Keratinocyte (primary cell): ENCODE measurements around the gene MEIS3.

ENCODE experiments used
- EZH2 ChIP-seq: IDR thresholded peaks from one replicate; pipeline ENCODE4 v1.6.1; 2012; ENCODE audit warnings: inconsistent platforms, mild to moderate bottlenecking, low read length, moderate library complexity
- TF ChIP-seq, protein P1 (sequence below), 3 experiments: IDR thresholded peaks in 1 of 3; conservative IDR thresholded peaks in 1 of 3; optimal IDR thresholded peaks in 1 of 3; 2 replicates in 2 of 3; 3 replicates in 1 of 3; pipeline versions ENCODE3 to v1.5.1; 2011; ENCODE audit warnings: low read length in 3 of 3, mild to moderate bottlenecking in 3 of 3, moderate library complexity in 2 of 3, control low read depth in 1 of 3, inconsistent platforms in 1 of 3; ENCODE audit not compliant: insufficient read depth in 2 of 3; ENCODE audit errors: extremely low read depth in 1 of 3

DNA sequence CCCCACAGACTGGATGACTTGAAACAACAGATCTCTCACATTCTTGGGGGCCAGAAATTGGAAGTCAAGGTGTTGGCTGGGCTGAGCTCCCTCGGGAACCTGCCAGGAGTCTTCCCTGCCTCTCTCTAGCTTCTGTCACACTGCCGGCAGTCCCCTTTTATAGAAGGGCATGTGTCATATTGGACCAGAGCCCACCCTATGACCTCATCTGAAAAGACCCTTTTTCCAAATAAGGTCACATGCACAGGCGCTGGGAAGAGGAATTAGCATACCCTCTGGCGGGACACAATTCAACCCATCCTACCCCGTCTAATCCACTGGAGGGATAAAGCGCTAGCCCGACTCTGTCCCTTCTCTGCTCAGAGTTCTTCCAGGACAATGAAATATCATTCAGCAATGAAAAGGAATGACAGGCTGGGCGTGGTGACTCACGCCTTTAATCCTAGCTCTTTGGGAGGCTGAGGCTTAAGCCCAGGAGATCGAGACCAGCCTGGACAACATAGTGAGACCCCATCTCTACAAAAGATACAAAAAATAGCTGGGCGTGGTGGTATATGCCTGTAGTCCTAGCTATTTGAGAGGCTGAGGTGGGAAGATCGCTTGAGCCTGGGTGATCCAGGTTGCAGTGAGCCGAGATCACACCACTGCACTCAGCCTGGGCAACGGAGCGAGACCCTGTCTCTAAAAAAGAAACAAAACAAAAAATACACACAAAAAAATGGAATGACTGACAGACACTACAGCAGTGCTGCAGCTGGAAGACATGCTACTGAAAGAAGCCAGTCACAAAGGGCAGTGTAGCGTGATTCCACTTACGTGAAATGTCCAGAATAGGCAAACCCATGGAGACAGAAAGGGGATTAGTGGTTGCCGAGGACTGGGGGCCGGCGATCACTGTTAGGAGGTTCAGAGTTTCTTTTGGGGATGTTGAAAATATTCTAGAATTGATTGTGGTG lies 28.5 kb downstream of the MEIS3 start:
- no peak for TF ChIP-seq EZH2
- TF ChIP-seq, protein P1, sequence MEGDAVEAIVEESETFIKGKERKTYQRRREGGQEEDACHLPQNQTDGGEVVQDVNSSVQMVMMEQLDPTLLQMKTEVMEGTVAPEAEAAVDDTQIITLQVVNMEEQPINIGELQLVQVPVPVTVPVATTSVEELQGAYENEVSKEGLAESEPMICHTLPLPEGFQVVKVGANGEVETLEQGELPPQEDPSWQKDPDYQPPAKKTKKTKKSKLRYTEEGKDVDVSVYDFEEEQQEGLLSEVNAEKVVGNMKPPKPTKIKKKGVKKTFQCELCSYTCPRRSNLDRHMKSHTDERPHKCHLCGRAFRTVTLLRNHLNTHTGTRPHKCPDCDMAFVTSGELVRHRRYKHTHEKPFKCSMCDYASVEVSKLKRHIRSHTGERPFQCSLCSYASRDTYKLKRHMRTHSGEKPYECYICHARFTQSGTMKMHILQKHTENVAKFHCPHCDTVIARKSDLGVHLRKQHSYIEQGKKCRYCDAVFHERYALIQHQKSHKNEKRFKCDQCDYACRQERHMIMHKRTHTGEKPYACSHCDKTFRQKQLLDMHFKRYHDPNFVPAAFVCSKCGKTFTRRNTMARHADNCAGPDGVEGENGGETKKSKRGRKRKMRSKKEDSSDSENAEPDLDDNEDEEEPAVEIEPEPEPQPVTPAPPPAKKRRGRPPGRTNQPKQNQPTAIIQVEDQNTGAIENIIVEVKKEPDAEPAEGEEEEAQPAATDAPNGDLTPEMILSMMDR (optimal IDR thresholded peaks at IDR 0.05 in 1 of 3, IDR thresholded peaks at IDR 0.05 in 1 of 3, conservative IDR thresholded peaks at IDR 0.05 in 1 of 3; ENCODE audit: extremely low read depth in 1 of 3, insufficient read depth in 2 of 3, low read length in 3 of 3) = no peak
